DMS79 (cell line): ENCODE data around the gene ARHGAP5.

Experiments
- DNase-seq: peaks from one replicate; lab custom pipeline; 2025; lab: John Stamatoyannopoulos, UW

The ARHGAP5 gene, protein sequence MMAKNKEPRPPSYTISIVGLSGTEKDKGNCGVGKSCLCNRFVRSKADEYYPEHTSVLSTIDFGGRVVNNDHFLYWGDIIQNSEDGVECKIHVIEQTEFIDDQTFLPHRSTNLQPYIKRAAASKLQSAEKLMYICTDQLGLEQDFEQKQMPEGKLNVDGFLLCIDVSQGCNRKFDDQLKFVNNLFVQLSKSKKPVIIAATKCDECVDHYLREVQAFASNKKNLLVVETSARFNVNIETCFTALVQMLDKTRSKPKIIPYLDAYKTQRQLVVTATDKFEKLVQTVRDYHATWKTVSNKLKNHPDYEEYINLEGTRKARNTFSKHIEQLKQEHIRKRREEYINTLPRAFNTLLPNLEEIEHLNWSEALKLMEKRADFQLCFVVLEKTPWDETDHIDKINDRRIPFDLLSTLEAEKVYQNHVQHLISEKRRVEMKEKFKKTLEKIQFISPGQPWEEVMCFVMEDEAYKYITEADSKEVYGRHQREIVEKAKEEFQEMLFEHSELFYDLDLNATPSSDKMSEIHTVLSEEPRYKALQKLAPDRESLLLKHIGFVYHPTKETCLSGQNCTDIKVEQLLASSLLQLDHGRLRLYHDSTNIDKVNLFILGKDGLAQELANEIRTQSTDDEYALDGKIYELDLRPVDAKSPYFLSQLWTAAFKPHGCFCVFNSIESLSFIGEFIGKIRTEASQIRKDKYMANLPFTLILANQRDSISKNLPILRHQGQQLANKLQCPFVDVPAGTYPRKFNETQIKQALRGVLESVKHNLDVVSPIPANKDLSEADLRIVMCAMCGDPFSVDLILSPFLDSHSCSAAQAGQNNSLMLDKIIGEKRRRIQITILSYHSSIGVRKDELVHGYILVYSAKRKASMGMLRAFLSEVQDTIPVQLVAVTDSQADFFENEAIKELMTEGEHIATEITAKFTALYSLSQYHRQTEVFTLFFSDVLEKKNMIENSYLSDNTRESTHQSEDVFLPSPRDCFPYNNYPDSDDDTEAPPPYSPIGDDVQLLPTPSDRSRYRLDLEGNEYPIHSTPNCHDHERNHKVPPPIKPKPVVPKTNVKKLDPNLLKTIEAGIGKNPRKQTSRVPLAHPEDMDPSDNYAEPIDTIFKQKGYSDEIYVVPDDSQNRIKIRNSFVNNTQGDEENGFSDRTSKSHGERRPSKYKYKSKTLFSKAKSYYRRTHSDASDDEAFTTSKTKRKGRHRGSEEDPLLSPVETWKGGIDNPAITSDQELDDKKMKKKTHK (N-terminal part only)

DNA sequence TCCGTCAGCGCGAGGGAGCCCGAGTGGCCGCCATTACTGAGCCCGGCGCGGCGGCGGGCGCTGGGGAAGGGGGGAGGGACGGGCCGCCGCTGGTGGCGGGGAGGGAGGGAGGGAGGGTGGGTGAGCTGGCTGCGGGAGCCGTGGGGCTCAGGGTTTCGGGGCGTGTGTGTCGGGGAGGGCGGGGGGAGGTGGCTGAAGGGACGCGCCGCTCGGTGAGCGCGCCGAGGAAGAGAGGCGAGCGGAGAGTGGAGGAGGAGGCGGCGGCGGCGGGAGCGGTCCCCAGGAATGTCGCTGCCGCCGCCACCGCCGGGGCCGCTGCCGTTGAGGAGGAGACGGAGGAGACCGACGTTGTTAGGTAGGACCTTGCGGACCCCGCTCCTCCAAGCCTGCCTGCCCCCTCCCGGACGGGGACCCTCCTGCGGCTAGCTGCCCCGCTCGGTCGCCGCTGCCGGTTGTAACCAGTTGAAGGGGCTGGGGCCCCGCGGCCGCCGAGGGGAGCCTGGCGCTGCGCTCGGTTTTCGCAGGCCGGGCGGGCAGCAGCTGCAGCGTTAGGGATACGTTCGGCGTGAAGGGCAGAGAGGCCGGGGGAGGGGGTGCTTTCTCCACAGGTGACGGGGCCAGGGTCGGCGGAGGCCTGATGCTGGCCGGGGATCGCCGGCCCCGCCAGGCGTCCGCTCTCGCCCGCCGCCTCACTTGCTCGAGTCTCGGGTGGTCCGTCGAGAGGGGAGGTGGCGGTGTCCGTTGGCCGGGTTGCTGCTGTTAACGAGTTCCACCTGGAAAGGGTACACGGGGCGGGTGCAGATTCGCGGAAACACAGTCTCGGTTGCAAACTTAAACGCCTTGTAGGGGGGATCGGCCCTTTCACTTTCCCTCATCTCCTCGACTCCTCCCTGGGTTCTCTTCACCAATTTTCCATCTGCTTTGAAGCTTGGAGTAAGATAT, at the start of gene ARHGAP5:
ARHGAP5 (plus strand) TSS at position 224 of the 942 bp plus-strand sequence. CDS start 13,366 bp downstream, outside the sequence.
- peak; percentile 77 for DNase-seq

DNA sequence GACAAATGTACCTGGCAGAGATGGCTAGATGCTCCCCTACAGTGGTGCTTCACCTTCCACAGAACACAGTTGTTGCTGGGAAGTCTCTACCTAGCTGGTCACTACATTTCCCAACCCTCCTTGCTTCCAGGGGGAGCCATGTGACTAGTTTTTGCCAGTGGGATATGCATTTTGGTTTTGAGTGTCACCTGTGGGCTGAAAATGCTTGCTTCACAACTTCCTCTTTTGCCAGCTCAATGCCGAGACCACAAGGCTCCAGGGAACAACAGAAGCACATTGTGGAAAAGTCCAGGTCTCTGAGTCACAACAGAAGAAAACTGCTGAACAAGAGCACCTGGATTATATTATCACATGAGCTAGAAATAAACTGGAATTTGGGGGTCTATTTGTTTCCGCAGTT, 48.5 kb upstream of the ARHGAP5 start:
- no peak for DNase-seq

DNA sequence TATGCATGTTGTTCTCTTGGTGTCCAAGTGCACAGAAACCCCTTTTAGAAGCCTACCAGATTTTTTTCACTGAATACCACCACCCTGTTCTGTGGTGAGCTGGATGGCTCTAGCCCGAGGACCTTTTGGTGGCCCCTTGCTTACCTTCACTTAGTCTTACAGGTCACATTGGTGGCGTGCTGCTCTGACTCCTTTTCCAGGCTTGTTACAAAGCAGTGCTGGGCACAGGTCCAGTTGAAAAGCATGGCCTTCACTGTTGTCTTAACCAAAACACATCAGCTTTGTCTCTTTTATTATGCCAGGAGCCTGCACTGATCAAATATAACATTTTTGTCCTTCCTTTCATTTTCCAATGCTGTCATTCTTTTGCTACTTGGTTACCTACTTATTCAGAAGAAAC, 43.6 kb upstream of the ARHGAP5 start:
- DNase-seq = no peak

DNA sequence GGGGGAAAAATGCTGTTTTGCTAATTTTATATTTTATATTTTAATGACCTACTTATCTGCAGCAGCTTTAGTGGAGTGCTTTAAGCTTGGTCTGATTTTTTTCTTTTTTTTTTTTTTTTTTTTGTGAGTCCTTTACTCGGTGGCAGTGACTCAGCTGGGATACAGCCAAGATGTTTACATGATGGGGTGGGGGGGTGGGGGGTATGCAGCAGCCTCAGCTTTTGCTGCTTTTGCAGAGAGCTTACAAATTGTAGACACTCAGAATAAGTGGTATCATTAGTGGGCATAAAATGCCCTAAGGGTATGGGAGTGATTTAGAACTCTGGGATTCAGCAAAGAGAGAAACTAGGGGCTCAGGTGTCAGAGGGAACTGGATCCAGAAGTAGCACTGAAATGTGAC, 38.2 kb upstream of the ARHGAP5 start:
- DNase-seq = peak; percentile 92

DNA sequence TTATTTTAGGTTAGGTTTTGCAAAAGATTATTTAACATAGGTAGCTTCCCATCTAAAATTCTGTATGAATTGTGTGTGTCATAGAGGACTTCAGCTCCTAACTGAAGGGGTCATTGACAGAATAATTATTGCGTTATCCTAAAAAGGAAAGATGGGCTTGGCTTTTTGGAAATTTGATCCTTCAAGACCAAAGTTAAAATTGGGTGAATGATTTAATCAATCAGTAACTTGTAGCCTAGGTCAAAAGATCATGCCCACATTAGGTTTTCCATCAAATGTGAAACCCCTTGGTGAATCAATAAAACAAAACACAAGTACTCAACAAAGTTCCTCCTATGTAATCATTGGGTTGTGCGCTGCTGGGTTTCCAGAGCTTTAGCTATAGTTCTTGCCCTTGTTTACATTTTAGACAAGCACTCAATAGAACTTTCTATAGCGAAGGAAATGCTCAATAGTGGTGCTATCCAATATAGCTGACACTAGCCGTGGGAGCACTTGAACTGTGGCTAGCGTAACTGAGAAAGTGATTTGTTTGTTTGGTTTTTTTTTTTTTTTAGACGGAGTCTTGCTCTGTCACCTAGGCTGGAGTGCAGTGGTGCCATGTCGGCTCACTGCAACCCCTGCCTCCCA, 37.6 kb upstream of the ARHGAP5 start:
- peak; percentile 36 for DNase-seq

DNA sequence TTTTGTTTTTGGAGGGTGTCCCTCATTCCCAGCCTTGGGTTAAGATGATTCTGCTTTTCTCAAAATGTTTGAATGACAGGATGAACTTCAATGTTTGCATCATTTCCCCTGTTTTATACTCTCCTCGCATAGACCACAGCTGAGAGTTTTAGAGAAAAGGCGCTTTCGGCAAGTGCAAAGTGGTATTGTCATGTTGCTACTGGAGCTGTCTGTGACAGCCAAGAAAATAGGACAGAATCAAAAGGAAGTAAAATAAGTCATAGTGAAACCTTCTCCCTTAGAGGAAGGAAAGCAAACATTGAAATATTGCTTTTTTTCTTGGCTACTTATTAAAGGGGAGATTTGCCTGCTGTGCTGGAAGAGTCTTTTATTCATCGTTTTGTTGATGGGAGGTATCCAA, 33.5 kb upstream of the ARHGAP5 start:
- DNase-seq = no peak

DNA sequence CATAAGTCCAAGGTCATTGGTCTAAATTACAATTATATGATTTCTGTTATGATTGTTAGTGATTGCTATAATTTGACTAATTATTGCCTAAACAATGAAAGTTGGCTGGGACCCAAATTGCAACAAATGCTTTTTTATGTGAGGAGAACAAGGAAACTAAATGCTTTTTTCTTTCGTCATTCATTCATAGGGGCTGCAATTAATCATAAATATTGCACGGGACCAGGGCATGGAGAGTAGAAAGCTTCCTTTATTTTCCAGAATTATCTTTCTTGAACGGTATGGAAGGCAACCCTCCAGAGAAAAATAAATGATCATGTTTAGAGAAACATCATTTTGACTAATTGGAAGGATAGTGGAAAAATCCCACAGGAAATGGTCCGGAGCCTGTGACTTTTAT, 32.6 kb upstream of the ARHGAP5 start:
- DNase-seq = no peak

DNA sequence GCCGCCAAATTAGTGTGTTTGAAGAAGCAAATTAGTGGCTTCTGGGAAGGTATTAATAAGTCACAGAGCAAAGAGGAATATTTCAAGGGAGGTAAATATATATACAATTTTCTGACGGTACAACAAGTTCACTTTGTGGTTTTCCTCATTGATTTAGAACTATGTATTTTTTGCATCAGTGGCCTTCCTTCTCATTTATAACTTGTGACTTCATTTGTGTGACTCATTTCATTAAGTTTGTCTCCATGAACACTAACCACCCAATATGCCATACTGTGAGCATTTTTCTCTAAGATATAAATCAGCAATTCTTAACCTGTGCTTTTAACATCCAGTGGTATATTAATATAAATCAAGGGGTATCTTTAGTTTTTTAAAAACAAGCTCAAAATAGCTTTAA, 29.3 kb upstream of the ARHGAP5 start:
- DNase-seq = no peak

DNA sequence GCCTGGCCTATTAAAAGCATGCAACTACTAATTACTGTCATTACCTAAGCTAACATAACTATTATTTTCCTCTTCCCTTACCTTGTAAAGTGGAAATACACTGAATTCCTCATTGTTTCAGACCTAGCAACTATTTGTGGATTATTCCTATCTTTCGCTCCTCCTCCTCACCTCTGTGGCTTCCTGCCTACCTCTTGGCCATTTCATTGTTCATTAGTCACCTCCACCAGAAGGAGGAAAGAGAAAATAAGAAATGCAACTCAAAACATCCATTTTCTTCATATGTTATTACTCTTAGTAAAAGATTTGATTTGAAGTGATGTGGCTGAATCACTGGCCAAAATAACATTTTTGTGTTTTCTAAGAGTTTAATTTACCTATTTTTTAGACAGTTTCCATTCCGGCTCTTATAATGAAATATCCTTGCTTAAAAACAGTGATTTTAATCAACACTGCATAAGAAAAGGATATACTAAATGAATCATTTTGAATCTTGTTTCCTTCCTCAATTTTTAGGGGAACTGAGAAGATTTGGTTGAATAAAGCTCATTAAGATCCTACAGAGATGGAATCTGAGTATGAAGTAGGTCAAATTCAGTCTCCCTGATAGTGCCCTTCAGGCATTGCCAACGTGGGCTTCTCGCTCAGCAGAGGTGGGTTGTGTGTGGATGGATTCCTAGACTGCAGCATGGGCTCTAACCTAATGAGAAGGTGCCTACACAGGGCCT, 27.6 kb upstream of the ARHGAP5 start:
- DNase-seq = no peak

DNA sequence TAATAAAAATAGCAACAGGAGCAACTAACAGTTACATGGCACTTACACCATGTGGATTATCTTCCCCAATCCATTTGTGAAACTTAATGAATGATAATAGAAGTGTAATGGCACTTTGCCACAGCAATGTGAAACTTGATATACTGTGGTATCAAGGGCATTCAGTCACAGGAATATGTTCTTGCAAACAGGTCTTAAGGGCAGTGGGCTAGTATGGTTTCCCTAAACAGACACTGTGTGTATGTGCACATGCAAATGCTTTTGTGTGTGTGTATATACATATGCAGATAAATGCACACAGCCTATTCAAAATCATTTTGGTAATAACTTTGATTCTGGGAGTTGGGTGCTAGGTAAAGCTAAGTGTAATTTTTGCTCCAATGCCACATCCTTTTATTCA, 26.2 kb upstream of the ARHGAP5 start:
- DNase-seq = no peak

DNA sequence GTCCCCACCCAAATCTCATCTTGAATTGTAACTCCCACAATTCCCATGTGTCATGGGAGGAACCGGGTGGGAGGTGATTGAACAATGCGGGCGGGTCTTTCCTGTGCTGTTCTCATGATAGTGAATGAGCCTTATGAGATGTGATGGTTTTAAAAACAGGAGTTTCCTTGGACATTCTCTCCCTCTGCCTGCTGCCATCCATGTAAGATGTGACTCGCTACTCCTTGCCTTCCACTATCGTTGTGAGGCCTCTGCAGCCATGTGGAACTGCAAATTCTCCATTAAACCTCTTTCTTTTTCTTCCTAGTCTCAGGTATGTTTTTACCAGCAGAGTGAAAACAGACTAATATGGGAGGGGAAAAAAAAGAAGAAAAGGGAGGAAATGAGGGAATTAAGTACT, 22.6 kb upstream of the ARHGAP5 start:
- no peak for DNase-seq

DNA sequence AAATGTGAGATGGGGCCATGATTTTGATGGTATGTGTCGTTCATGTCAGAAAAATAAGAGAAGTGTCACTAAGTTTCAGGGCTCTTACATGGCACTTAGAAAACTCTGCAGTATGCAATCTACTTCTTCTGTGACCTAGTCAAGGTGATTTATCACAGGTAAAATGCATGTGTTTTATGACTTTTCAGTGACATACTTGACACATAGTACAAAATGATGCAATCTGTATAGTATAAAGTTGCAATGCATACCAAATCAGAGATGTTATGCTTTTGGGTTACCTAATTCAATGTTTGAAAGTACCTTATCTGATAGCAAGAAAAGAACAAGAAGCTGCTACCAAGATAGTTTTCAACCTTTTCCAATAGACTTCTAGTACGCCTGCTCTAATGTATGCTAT, 21.9 kb upstream of the ARHGAP5 start:
- no peak for DNase-seq

DNA sequence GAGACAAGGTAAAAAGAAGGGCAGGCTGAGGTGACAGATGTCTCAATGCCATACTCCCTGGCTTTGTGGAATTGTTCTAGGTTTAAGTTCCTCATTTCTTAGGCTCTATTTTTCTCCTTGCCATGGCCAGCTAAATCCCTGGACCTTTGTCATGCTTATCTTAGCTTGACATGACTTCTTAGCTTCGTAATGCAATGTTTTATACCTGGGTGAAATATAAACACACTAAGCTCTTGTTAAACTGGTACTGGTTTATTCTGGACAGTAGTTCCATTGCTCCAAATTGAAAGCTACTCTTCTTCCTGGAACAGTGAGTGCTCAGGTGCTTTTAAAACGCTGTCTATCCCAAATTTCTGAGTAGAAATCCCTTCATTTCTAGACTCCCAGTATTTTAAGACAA, 17.4 kb upstream of the ARHGAP5 start:
- no peak for DNase-seq

DNA sequence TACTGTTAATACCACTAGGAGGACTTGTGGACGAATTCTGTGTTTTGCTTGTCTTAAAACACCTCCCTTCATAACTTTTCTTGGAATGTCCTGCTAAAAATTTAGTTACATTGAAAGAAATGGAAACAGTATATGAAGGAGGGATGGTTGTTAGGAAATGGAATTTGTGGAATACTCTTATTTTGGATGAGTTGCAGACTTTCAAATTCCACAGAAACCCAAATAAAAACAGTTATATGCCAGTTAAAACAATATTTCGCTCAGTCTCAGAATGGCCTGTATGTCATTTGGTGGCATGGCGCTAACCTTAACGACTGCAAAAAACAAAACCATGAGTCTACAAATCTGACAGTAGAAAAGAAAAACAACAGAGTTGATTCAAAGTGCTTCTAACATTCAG, 12.2 kb upstream of the ARHGAP5 start:
- no peak for DNase-seq

DNA sequence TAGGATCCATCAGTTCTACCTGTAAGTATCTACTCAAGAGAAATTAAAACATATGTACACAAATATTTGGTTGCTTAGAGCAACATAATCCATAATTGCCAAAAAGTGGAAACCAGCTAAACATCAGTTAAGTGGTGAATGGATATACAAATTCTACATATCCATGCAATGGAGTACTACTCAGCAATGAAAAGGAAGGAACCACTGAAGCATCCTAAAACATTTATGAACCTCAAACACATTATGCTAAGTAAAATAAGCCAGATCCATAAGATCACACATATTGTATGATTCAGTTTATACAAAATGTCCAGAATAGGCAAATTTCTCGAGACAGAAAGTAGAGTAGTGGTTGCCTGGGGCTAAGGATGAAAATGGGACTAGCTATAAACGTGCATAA, 8.4 kb upstream of the ARHGAP5 start:
- no peak for DNase-seq

DNA sequence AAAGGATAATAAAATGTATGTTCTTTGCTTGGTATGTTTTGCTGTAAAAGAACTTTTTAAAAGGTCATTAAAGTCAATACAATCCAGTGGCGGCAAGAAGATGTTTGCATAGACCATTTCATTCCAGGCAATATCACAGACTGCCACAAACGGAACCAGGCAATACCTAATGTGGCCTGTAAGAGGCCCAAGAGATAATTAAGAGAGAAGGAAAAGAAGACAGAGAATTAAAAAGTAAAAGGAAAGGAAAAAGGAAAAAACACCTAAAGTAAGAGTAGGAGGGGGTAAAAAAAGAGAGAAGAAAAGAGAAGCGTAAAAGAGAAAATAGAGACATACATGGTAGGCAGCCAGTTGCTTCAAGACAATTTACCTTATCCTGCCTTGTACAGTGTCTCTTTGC, 6.8 kb upstream of the ARHGAP5 start:
- DNase-seq = no peak

DNA sequence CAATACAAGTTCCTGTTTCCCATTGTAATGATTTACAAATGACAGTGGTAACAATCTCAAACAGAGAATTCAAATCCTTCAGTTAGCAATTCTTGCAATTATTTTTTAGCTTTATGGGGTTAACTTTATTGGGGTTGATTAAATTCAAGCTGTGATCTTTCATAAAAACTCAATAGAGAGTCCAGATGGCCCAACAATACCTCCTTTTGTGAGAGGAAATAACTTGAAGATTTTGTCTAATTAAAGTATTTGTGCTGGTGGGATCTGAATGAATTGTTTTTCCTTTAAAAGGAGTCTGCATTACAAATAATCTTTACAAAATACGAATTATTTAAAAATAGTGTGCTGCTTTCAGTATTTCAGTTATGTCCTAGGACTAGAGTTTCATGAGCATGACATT, 4.4 kb upstream of the ARHGAP5 start:
- no peak for DNase-seq

DNA sequence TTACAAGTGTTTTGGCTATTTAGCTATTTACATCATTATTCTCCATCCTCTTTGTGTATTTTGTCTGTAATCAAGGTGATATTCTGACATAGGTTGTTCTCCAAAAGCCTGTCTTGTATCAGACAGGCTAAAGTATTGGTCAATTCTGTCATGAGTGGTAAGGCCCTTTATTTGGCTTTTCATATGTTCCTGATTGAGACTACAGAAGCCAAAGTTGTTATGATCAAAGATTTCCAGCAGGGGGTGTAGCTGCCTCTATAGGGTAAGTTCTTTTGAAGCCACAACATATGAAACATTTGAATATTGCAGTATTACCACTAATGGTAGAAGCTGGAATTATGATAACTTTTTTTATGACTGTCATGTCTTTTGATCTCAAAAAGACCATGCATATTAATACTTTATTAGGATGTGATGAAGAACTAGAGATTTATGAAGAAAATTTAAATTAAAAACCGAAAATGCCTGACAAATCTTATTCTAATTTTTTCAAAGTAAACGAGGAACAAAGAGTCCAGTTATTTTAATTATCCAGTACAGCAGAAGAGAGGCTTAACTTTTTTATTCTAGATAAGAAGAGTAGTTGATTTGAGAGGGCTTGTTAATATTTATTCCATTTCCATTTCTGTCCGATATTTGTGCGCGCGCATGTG, 3.4 kb upstream of the ARHGAP5 start:
- DNase-seq = peak; percentile 79

DNA sequence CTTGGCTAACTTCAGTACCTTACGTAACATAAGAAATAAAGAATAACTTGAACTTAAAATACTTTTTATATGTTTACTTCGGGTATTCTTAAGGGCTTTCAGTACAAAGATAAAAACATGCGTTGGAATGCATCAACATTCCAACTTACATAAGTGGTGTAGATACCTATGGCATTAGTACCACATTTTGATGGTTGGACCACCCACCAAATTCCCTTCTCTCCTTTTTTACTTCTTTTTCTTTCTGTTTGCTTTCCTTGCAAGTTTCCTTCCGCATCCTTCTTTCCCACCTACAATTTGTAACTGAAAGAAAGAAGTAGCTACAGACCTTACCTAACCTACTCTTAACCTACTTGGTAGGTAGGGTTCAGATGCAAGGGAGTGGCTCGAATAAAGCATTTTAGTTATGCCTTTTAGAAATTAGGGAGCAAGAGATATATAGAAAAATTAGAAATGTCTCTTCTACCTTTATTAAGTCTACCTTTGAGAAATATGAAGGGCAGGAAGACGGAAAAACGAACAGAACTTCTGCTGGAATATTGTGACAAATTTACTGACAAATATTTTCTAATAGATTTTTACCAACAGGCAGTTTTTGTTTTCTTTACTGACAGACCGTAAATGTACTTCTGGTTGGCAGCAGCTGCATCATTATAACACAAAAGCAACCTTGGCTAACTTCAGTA, 2.1 kb upstream of the ARHGAP5 start:
- no peak for DNase-seq
